WERI-Rb-1 (cell line): ENCODE results near the gene PPP2R2C.

Source experiments
- DNase-seq: peaks from one replicate; pipeline ENCODE4 v3.0.0-alpha.2; 2020
- H3K27ac ChIP-seq: fragments of 250-450 bp; sonication (Bioruptor Pico); 2 replicates; pipeline ENCODE4 v1.5.1; 2020; ENCODE audit warnings: mild to moderate bottlenecking, moderate library complexity
- H3K27me3 ChIP-seq: fragments of 250-450 bp; sonication (Bioruptor Pico); 2 replicates; pipeline ENCODE4 v1.5.1; 2021; ENCODE audit warnings: mild to moderate bottlenecking, low read depth, moderate library complexity; ENCODE audit not compliant: insufficient read depth, severe bottlenecking
- H3K36me3 ChIP-seq: fragments of 250-450 bp; sonication (Bioruptor Pico); 2 replicates; pipeline ENCODE4 v1.5.1; 2020; ENCODE audit warnings: mild to moderate bottlenecking, moderate library complexity
- H3K4me3 ChIP-seq: 2 replicates; pipeline ENCODE4 v1.5.1; 2011; ENCODE audit warnings: low read depth, mild to moderate bottlenecking, control low read depth, low read length
- H3K9me3 ChIP-seq: fragments of 250-450 bp; sonication (Bioruptor Pico); 2 replicates; pipeline ENCODE4 v1.5.1; 2021; ENCODE audit warnings: mild to moderate bottlenecking, moderate library complexity; ENCODE audit not compliant: severe bottlenecking
- TF ChIP-seq, protein P1 (sequence below): IDR thresholded peaks from 2 replicates; pipeline ENCODE4 v1.5.1; 2011; ENCODE audit warnings: low read depth, mild to moderate bottlenecking, control low read depth, inconsistent platforms, low read length

PPP2R2C gene

DNA sequence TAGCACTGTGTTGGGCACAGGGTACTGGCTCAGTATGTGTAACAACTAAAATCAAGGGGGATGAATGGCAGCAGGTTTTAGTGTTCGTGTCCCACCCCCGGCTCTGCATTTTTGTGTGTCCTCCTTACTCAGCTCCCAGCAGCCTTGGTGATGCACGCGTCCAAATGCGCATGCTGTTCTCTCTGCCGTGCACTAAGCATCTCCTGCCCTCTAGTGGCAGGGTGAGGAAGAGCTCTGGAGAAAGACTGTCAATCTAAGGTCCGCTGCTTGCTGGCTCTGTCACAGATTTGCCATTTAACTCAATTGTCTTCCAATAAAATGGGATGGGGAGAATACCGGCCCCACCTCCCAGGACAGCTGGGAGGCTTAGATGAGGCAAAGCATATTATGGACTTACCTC is 141.4 kb downstream of the PPP2R2C start:
- Histone ChIP-seq H3K9me3 (peaks cover 3% of the 10 kb centered on the region), H3K4me3 (no peak overlapping the region), H3K36me3 (peaks cover 7% of the 10 kb centered on the region), H3K27ac (peak overlapping the region; percentile 56), H3K27me3 (no peaks in the 10 kb centered on the region)
- TF ChIP-seq, protein P1, sequence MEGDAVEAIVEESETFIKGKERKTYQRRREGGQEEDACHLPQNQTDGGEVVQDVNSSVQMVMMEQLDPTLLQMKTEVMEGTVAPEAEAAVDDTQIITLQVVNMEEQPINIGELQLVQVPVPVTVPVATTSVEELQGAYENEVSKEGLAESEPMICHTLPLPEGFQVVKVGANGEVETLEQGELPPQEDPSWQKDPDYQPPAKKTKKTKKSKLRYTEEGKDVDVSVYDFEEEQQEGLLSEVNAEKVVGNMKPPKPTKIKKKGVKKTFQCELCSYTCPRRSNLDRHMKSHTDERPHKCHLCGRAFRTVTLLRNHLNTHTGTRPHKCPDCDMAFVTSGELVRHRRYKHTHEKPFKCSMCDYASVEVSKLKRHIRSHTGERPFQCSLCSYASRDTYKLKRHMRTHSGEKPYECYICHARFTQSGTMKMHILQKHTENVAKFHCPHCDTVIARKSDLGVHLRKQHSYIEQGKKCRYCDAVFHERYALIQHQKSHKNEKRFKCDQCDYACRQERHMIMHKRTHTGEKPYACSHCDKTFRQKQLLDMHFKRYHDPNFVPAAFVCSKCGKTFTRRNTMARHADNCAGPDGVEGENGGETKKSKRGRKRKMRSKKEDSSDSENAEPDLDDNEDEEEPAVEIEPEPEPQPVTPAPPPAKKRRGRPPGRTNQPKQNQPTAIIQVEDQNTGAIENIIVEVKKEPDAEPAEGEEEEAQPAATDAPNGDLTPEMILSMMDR = peak; percentile 91
- peak; percentile 60 for DNase-seq

DNA sequence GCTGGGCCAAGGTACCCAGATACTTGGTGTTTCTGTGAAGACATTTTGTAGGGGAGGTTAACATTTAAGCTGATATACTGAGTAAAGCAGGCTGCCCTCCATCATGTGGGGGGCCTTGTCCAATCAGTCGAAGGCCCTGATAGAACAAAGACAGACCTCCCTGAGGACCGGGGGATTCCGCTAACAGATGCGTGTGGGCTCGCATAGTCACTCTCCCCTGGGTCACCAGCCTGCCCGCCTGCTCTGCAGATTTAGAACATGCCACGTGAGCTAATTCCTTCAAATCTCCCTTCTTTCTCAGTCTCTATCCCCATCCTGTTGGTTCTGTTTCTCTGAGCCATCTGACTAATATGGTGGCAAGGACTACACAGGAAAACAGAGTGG is 142.0 kb downstream of the PPP2R2C start:
- H3K9me3 ChIP-seq = peaks cover 3% of the 10 kb centered on the region
- DNase-seq = peak; percentile 72
- H3K27ac ChIP-seq = peak overlapping the region; percentile 56
- no peaks in the 10 kb centered on the region for H3K27me3 ChIP-seq
- H3K4me3 ChIP-seq = no peak overlapping the region
- H3K36me3 ChIP-seq = peaks cover 7% of the 10 kb centered on the region
- TF ChIP-seq, protein P1 = no peak

GRCh38 chr4:6329478-6330383 is 142.7 kb downstream of the PPP2R2C start:
- DNase-seq = no peak
- no peaks in the 10 kb centered on the region for H3K27me3 ChIP-seq
- no peak overlapping the region for H3K4me3 ChIP-seq
- peak overlapping the region; percentile 9; the same call in 1 of the 2 replicates for H3K27ac ChIP-seq
- TF ChIP-seq, protein P1 = no peak
- H3K36me3 ChIP-seq = peaks cover 7% of the 10 kb centered on the region
- peaks cover 3% of the 10 kb centered on the region for H3K9me3 ChIP-seq

DNA sequence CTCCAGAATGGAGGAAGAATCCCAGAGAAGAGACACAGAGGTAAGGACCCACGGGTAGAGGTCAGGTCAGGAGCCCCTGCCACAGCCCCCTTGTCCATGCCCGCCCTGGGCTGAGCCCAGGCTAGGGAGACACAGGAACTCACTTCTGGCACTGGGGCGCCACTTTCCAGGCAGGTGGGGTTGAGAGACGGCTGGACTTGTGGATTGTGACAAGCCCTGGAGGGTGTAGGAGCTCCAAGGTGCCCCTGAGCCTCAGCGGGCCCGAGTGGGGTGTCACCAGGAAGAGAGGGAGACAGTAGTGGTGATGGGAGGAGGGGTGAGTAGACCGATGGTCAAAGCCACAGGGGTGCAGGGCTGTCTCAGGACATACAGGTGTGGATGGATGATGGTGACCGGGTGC is 143.9 kb downstream of the PPP2R2C start:
- Histone ChIP-seq H3K9me3 (peaks cover 3% of the 10 kb centered on the region), H3K27ac (no peak overlapping the region), H3K27me3 (no peaks in the 10 kb centered on the region), H3K4me3 (no peak overlapping the region), H3K36me3 (peaks cover 7% of the 10 kb centered on the region)
- no peak for DNase-seq
- TF ChIP-seq, protein P1 = no peak

GRCh38 chr4:6327220-6327917 is 145.0 kb downstream of the PPP2R2C start:
- no peak overlapping the region for H3K4me3 ChIP-seq
- peaks cover 7% of the 10 kb centered on the region for H3K36me3 ChIP-seq
- peaks cover 3% of the 10 kb centered on the region for H3K9me3 ChIP-seq
- DNase-seq = peak; percentile 87
- TF ChIP-seq, protein P1 = peak; percentile 98
- H3K27me3 ChIP-seq = no peaks in the 10 kb centered on the region
- H3K27ac ChIP-seq = peak overlapping the region; percentile 17; the same call in 1 of the 2 replicates
